AG04449 (cell line): ENCODE measurements around the gene RYR2.

Experiments
- CTCF ChIA-PET: fragments of 350-600 bp; formaldehyde crosslinking; extraction: SDS; loops from one replicate; lab custom pipeline; 2021; ENCODE audit warnings: antibody characterized with exemption; lab: Yijun Ruan, JAX
- POLR2A ChIA-PET: fragments of 400-600, 350-600 bp; formaldehyde crosslinking; extraction: SDS; loops from one replicate; lab custom pipeline; 2020; ENCODE audit warnings: antibody characterized with exemption, inconsistent platforms; lab: Yijun Ruan, JAX
- DNase-seq: peaks from one replicate; pipeline ENCODE4 v3.0.0-alpha.2; 2010; ENCODE audit warnings: low read depth, low spot score
- H3K4me3 ChIP-seq: 2 replicates; pipeline ENCODE4 v1.5.1; 2011; ENCODE audit warnings: low read depth, mild to moderate bottlenecking, control low read depth, low read length
- CTCF ChIP-seq: IDR thresholded peaks from one replicate; pipeline ENCODE4 v1.5.1; 2011; ENCODE audit warnings: mild to moderate bottlenecking, moderate library complexity, low read length, control low read depth, inconsistent platforms; ENCODE audit not compliant: insufficient read depth; ENCODE audit errors: missing control alignments

RYR2 gene

GRCh38 chr1:237736372-237737029, 694.5 kb downstream of the RYR2 start:
- no peak for TF ChIP-seq CTCF
- DNase-seq = no peak
- CTCF ChIA-PET = no interaction called here
- no peak overlapping the region for H3K4me3 ChIP-seq
- POLR2A ChIA-PET = no interaction called here

- TF ChIP-seq CTCF = no peak
- H3K4me3 ChIP-seq = no peak overlapping the region
- POLR2A ChIA-PET = no interaction called here
- CTCF ChIA-PET = no interaction called here
- DNase-seq = no peak
Observed at GRCh38 chr1:237737448-237737847, 695.5 kb downstream of the RYR2 start.

GRCh38 chr1:237737938-237738610, 696.1 kb downstream of the RYR2 start:
- no peak overlapping the region for H3K4me3 ChIP-seq
- no peak for TF ChIP-seq CTCF
- CTCF ChIA-PET = no interaction called here
- POLR2A ChIA-PET = no interaction called here
- no peak for DNase-seq

DNA sequence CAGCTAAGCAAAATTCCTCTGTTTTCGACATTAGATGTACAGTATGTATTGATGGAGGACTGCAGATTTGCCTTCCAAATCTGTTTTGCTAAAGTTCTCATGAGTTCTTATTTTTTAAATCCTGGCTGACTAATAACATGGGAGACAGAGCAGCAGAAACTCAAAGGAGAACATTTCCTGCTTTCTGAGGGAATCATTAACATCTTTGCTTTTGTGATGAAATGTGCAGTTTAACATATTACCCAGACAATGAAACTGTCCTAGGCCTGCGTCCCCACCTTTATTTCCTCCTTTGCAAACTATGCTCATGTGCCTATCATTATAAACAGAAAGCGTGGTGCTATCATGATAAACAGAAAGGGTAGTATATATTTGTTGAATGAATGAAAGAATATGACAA, 698.9 kb downstream of the RYR2 start:
- no peak for DNase-seq
- no peak overlapping the region for H3K4me3 ChIP-seq
- TF ChIP-seq CTCF = no peak
- ChIA-PET CTCF (no interaction called here), POLR2A (no interaction called here)

GRCh38 chr1:237745545-237745944, 703.6 kb downstream of the RYR2 start:
- ChIA-PET CTCF (no interaction called here), POLR2A (no interaction called here)
- no peak for DNase-seq
- no peak overlapping the region for H3K4me3 ChIP-seq
- no peak for TF ChIP-seq CTCF

DNA sequence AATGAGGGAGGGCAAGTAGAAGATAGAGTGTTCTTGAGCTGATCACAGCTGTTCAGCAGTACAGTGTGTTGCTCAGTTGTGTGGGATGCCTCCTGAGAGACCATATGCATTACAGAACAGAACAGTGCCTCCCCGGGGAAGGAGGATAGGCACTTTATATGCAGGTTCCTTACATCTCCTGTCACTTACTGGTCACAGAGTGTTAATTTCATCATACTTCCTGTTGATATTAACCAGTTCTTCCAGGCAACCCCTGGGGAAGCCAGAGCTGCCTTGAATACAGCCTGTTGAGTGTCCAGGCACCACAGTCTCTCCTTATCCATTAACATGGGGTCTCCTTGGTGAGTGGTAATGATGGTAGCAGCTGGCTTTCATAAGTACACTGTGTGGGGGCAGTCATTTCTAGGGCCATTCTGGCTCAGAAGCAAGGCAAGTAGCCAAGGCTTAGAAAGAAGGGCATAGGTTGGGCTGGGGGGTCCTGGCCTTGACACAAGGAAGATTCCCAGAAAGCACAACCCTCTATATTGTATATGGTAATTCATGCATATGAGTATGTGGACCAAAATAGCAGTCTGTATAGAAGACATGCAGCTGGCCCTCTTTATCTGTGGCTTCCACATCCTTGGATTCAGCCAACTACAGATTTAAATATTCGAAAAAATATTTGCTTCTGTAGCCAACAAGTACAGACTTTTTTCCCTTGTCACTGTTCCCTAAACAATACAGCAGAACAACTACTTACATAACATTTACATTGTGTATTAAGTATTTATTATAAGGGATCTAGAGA, 706.4 kb downstream of the RYR2 start:
- no peak for DNase-seq
- CTCF ChIA-PET = no interaction called here
- POLR2A ChIA-PET = no interaction called here
- H3K4me3 ChIP-seq = no peak overlapping the region
- TF ChIP-seq CTCF = no peak
